AG04450 (cell line): ENCODE data around the gene ABR. TPM values are rescaled to one million over a fixed set of nuclear protein-coding genes. Genes with fewer than 3 reads are reported as not detected.

Experiments used
- CTCF ChIA-PET: fragments of 300-600, 350-600 bp; formaldehyde crosslinking; extraction: SDS; loops from one replicate; lab custom pipeline; 2022; ENCODE audit warnings: antibody characterized with exemption, inconsistent platforms; lab: Charles Lee
- POLR2A ChIA-PET: fragments of 350-600 bp; formaldehyde crosslinking; extraction: SDS; loops from one replicate; lab custom pipeline; 2021; ENCODE audit warnings: antibody characterized with exemption, inconsistent platforms; lab: Yijun Ruan, JAX
- DNase-seq: peaks from one replicate; pipeline ENCODE4 v3.0.0-alpha.2; 2011; ENCODE audit warnings: low read depth, low spot score
- H3K27ac ChIP-seq: one replicate; pipeline ENCODE4 v1.5.1; 2012; ENCODE audit warnings: low read depth, low read length, control low read depth
- H3K27me3 ChIP-seq: one replicate; pipeline ENCODE4 v1.6.0; 2012; ENCODE audit warnings: low read length; ENCODE audit not compliant: control insufficient read depth, insufficient read depth
- H3K4me3 ChIP-seq: 2 replicates; pipeline ENCODE4 v1.5.1; 2011; ENCODE audit warnings: mild to moderate bottlenecking, low read depth, low read length, control low read depth
- H3K9me3 ChIP-seq: 2 replicates; pipeline ENCODE4 v1.5.1; 2012; ENCODE audit warnings: low read length; ENCODE audit not compliant: control insufficient read depth, insufficient read depth
- polyA plus RNA-seq: library from polyadenylated mRNA; depleted of rRNA; stranded (reverse); fragments of >200 nt; gene quantifications from 2 replicates; pipeline ENCODE4 v1.2.3, GENCODE V29; 2011
- TF ChIP-seq, protein P1 (sequence below): IDR thresholded peaks from 2 replicates; pipeline ENCODE4 v1.5.1; 2011; ENCODE audit warnings: low read depth, low read length, control low read depth, inconsistent platforms

Gene ABR
- polyA plus RNA-seq, 1 experiment: 64.3 TPM

DNA sequence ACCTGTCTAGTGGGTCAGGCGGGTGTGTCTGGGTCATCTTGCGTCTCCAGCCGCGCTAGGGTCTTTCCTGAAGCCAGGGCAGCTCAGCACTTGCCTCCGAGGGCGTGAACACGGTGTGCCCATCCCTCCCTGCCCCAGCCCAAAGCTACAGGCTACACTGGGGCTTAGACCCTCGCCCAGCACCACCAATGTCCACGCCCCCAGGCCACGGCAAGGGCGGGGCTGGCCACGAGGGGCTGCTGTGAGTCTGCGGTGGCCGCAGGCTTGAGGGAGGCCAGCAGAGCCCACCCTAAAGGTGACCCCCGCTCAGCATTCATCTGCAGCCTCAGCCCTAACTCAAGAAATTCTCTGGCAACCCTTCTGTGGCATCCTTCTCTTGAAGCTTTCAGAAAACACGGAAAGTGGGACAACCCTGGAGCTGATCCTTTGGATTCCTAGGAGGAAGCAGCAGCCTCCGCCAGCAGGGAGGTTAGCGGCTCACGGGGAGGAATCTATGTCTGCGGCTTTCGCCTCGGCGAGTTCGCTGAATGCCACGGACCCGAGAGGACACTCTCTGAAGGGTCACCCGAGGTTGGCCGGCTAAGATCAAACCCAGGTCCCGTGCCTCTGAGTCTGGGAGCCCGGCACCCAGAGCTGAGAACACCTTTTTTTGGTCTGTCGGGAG, 141.2 kb downstream of the ABR start:
- ChIA-PET POLR2A (no interaction called here), CTCF (interaction anchor here (0.9 kb wide), 1 partner anchor 18 kb away, joined by 3 read pairs; no protein-coding TSS in a partner anchor)
- Histone ChIP-seq H3K27me3 (no peaks in the 10 kb centered on the region), H3K27ac (no peak overlapping the region), H3K9me3 (no peaks in the 10 kb centered on the region; the same call in 1 of the 2 replicates), H3K4me3 (no peak overlapping the region)
- TF ChIP-seq, protein P1, sequence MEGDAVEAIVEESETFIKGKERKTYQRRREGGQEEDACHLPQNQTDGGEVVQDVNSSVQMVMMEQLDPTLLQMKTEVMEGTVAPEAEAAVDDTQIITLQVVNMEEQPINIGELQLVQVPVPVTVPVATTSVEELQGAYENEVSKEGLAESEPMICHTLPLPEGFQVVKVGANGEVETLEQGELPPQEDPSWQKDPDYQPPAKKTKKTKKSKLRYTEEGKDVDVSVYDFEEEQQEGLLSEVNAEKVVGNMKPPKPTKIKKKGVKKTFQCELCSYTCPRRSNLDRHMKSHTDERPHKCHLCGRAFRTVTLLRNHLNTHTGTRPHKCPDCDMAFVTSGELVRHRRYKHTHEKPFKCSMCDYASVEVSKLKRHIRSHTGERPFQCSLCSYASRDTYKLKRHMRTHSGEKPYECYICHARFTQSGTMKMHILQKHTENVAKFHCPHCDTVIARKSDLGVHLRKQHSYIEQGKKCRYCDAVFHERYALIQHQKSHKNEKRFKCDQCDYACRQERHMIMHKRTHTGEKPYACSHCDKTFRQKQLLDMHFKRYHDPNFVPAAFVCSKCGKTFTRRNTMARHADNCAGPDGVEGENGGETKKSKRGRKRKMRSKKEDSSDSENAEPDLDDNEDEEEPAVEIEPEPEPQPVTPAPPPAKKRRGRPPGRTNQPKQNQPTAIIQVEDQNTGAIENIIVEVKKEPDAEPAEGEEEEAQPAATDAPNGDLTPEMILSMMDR: no peak
- no peak for DNase-seq

DNA sequence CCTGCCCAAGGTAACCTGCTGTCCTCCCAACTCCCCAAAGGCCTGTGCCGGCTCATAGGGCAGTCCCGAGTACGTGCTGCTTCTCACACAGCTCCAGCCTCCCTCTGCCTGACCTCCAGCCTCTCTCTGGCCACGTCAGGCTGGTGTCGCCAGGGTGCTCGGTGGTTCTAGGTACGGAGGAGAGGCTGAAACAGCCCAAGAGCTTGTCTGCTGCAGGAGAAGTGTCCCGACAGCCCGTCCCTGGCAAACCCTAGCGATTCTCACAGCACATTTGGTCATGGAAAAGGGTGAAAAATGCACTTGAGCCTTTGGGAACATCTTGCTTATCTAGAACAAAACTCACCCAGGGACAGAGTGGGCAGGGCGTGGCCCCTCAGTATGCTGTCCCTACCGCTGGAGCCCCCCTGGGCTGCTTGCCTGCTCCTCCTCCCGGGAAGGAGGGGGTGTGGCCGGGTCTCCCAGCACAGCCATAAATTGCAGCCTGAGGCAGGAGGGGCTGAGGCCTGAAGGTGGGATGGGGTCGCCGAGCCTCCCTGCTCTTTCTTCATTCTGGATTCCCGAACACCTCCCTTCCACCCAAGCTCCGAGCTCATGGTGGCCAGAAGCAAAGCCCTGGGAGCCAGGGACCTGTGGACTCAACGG, 142.4 kb downstream of the ABR start:
- ChIA-PET POLR2A (no interaction called here), CTCF (interaction anchor here (0.6 to 1.4 kb wide), 2 partner anchors 19 kb away, joined by 3 to 4 read pairs; no protein-coding TSS in a partner anchor)
- TF ChIP-seq, protein P1: no peak
- Histone ChIP-seq H3K9me3 (no peaks in the 10 kb centered on the region; the same call in 1 of the 2 replicates), H3K27ac (no peak overlapping the region), H3K4me3 (no peak overlapping the region), H3K27me3 (no peaks in the 10 kb centered on the region)
- DNase-seq: no peak

GRCh38 chr17:1036845-1037237, 142.9 kb downstream of the ABR start:
- Histone ChIP-seq H3K9me3 (no peaks in the 10 kb centered on the region; the same call in 1 of the 2 replicates), H3K27me3 (no peaks in the 10 kb centered on the region), H3K27ac (no peak overlapping the region), H3K4me3 (no peak overlapping the region)
- DNase-seq: no peak
- ChIA-PET POLR2A (no interaction called here), CTCF (interaction anchor here (1.4 kb wide), 1 partner anchor 19 kb away, joined by 4 read pairs; no protein-coding TSS in a partner anchor)
- TF ChIP-seq, protein P1: no peak

- ChIA-PET CTCF (interaction anchor here (1.4 kb wide), 1 partner anchor 20 kb away, joined by 4 read pairs; no protein-coding TSS in a partner anchor), POLR2A (no interaction called here)
- Histone ChIP-seq H3K27me3 (no peaks in the 10 kb centered on the region), H3K9me3 (no peaks in the 10 kb centered on the region; the same call in 1 of the 2 replicates), H3K4me3 (no peak overlapping the region), H3K27ac (no peak overlapping the region)
- TF ChIP-seq, protein P1: no peak
- no peak for DNase-seq
Measured at GRCh38 chr17:1036171-1036844, 143.5 kb downstream of the ABR start.
